Liver (tissue), 9 donors: ENCODE data around the gene MAP3K3. TPM values are rescaled to one million over a fixed set of nuclear protein-coding genes. Genes with fewer than 3 reads are reported as not detected.

Experiments
- DNase-seq: peaks from one replicate; pipeline ENCODE4 v3.0.0-alpha.2; 2017; ENCODE audit warnings: low spot score
- H3K27ac ChIP-seq, 2 donors: one replicate each; pipeline ENCODE4 v1.7.0; 2013; ENCODE audit warnings: inconsistent platforms in 2 of 2, low read length in 2 of 2, control low read depth in 1 of 2, low read depth in 1 of 2, mild to moderate bottlenecking in 1 of 2
- H3K27me3 ChIP-seq, 4 donors: one replicate each; pipeline versions ENCODE4 v1.6.1 to v1.7.0; 2013; ENCODE audit warnings: low read length in 3 of 4, inconsistent platforms in 1 of 4, mild to moderate bottlenecking in 1 of 4, moderate library complexity in 1 of 4; ENCODE audit not compliant: control insufficient read depth in 4 of 4, insufficient read depth in 4 of 4
- H3K36me3 ChIP-seq, 4 donors: one replicate each; pipeline versions ENCODE4 v1.6.1 to v1.7.0; 2013; ENCODE audit warnings: low read length in 3 of 4, mild to moderate bottlenecking in 3 of 4, low read depth in 1 of 4, moderate library complexity in 1 of 4; ENCODE audit not compliant: control insufficient read depth in 4 of 4, insufficient read depth in 3 of 4
- H3K4me1 ChIP-seq, 4 donors: one replicate each; pipeline versions ENCODE4 v1.6.1 to v1.7.0; 2013; ENCODE audit warnings: low read length in 3 of 4, mild to moderate bottlenecking in 3 of 4, moderate library complexity in 1 of 4; ENCODE audit not compliant: control insufficient read depth in 4 of 4, insufficient read depth in 4 of 4
- H3K4me3 ChIP-seq, 3 donors: one replicate each; pipeline versions ENCODE4 v1.6.1 to v1.7.0; 2013; ENCODE audit warnings: low read length in 3 of 3, control low read depth in 1 of 3, low read depth in 1 of 3, mild to moderate bottlenecking in 1 of 3
- H3K9ac ChIP-seq, 2 donors: one replicate each; pipeline ENCODE4 v1.7.0; 2013; ENCODE audit warnings: low read length in 2 of 2, mild to moderate bottlenecking in 2 of 2, moderate library complexity in 2 of 2, control low read depth in 1 of 2, low read depth in 1 of 2
- H3K9me3 ChIP-seq, 4 donors: one replicate each; pipeline versions ENCODE4 v1.6.1 to v1.7.0; 2013; ENCODE audit warnings: low read length in 3 of 4; ENCODE audit not compliant: control insufficient read depth in 4 of 4
- ATF3 ChIP-seq: IDR thresholded peaks from 2 replicates; pipeline ENCODE4 v1.6.1; 2016; ENCODE audit warnings: antibody characterized with exemption
- CTCF ChIP-seq: fragments of 150-350 bp; IDR thresholded peaks from 2 replicates; pipeline ENCODE4 v1.5.1; 2017; ENCODE audit warnings: improper control_type of control experiment, low read depth, low read length; ENCODE audit not compliant: missing input control
- EGR1 ChIP-seq, 2 donors: IDR thresholded peaks; 2 replicates each; pipeline ENCODE4 v1.6.1; 2016 to 2018; ENCODE audit warnings: antibody characterized with exemption in 2 of 2, low read depth in 2 of 2
- FOXA1 ChIP-seq: IDR thresholded peaks from 2 replicates; pipeline ENCODE4 v1.6.1; 2016; ENCODE audit warnings: antibody characterized with exemption
- FOXA2 ChIP-seq: IDR thresholded peaks from 2 replicates; pipeline ENCODE4 v1.6.1; 2016; ENCODE audit warnings: antibody characterized with exemption
- GABPA ChIP-seq, 2 donors: IDR thresholded peaks in 1 of 2; conservative IDR thresholded peaks in 1 of 2; 2 replicates each; pipeline ENCODE4 v1.6.1; 2016; ENCODE audit warnings: antibody characterized with exemption in 2 of 2, mild to moderate bottlenecking in 1 of 2, moderate library complexity in 1 of 2
- HNF4A ChIP-seq, 2 donors: conservative IDR thresholded peaks; 2 replicates each; pipeline ENCODE4 v1.6.1; 2016; ENCODE audit warnings: antibody characterized with exemption in 2 of 2, mild to moderate bottlenecking in 2 of 2
- HNF4G ChIP-seq: IDR thresholded peaks from 2 replicates; pipeline ENCODE4 v1.6.1; 2016; ENCODE audit warnings: antibody characterized with exemption
- JUND ChIP-seq, 2 donors: IDR thresholded peaks; 2 replicates each; pipeline ENCODE4 v1.6.1; 2016; ENCODE audit warnings: antibody characterized with exemption in 2 of 2
- NR2F2 ChIP-seq: IDR thresholded peaks from 2 replicates; pipeline ENCODE4 v1.6.1; 2016; ENCODE audit warnings: antibody characterized with exemption
- RAD21 ChIP-seq, 2 donors: IDR thresholded peaks; 2 replicates each; pipeline ENCODE4 v1.6.1; 2016; ENCODE audit warnings: antibody characterized with exemption in 2 of 2, mild to moderate bottlenecking in 2 of 2
- RXRA ChIP-seq, 2 donors: IDR thresholded peaks; 2 replicates each; pipeline ENCODE4 v1.6.1; 2017 to 2018; ENCODE audit warnings: antibody characterized with exemption in 2 of 2, mild to moderate bottlenecking in 1 of 2
- SP1 ChIP-seq: IDR thresholded peaks from 2 replicates; pipeline ENCODE4 v1.6.1; 2018; ENCODE audit warnings: antibody characterized with exemption, mild to moderate bottlenecking
- TAF1 ChIP-seq: conservative IDR thresholded peaks from 2 replicates; pipeline ENCODE4 v1.6.1; 2016; ENCODE audit warnings: antibody characterized with exemption, mild to moderate bottlenecking
- YY1 ChIP-seq: IDR thresholded peaks from 2 replicates; pipeline ENCODE4 v1.6.1; 2016; ENCODE audit warnings: antibody characterized with exemption, mild to moderate bottlenecking
- ZBTB33 ChIP-seq: IDR thresholded peaks from 2 replicates; pipeline ENCODE4 v1.6.1; 2016; ENCODE audit warnings: antibody characterized with exemption
- WGBS: extraction: QIAGEN DNeasy Blood & Tissue Kit; methylation state at CpG from one replicate; pipeline ENCODE4 v1.1.7; 2013; 5-methylcytosine and 5-hydroxymethylcytosine counted together
- polyA plus RNA-seq, 2 donors: library from polyadenylated mRNA; stranded (reverse) in 1 of 2; unstranded in 1 of 2; fragments of 200-250 nt in 1 of 2; fragments of >200 nt in 1 of 2; fragmentation: Nextera tagmentation in 1 of 2; extraction: Ambion mirVana in 1 of 2; gene quantifications; one replicate each; pipeline versions ENCODE4 v1.2.1 to v1.2.3, GENCODE V29; 2013 to 2015
- total RNA-seq, 2 donors: library from RNA; depleted of rRNA; stranded (reverse); fragments of >200 nt; gene quantifications; one replicate each; pipeline ENCODE4 v1.2.3, GENCODE V29; 2014
- TF ChIP-seq, protein P1 (sequence below): IDR thresholded peaks from 2 replicates; pipeline ENCODE4 v1.6.1; 2016; ENCODE audit warnings: antibody characterized with exemption, mild to moderate bottlenecking
- TF ChIP-seq, protein P2 (sequence below): IDR thresholded peaks from 2 replicates; pipeline ENCODE4 v1.6.1; 2016; ENCODE audit warnings: antibody characterized with exemption
- donor health status: healthy.
- donor health status: healthy.
- donor health status: healthy.
- donor health status: healthy.
- donor health status: healthy.

The MAP3K3 gene
- total RNA-seq (10 to 100 TPM; 12.8 to 28.7 TPM), polyA plus RNA-seq (1 to 10 TPM; 3.9 to 9.1 TPM)

GRCh38 chr17:63621684-63622573, at the start of gene MAP3K3:
Gene MAP3K3 (plus strand): TSS chr17:63622417. CDS start chr17:63622760, 343 bp downstream.
- no peaks in the 10 kb centered on the region for H3K27me3 ChIP-seq
- no peak for TF ChIP-seq HNF4G
- peak; percentile 42 to 66 for TF ChIP-seq EGR1 (IDR thresholded peaks at IDR 0.05; ENCODE audit: low read depth in 2 of 2)
- TF ChIP-seq YY1, result peak; percentile 56
- peak; percentile 29 to 54 for TF ChIP-seq RXRA (IDR thresholded peaks at IDR 0.05)
- TF ChIP-seq, protein P1, sequence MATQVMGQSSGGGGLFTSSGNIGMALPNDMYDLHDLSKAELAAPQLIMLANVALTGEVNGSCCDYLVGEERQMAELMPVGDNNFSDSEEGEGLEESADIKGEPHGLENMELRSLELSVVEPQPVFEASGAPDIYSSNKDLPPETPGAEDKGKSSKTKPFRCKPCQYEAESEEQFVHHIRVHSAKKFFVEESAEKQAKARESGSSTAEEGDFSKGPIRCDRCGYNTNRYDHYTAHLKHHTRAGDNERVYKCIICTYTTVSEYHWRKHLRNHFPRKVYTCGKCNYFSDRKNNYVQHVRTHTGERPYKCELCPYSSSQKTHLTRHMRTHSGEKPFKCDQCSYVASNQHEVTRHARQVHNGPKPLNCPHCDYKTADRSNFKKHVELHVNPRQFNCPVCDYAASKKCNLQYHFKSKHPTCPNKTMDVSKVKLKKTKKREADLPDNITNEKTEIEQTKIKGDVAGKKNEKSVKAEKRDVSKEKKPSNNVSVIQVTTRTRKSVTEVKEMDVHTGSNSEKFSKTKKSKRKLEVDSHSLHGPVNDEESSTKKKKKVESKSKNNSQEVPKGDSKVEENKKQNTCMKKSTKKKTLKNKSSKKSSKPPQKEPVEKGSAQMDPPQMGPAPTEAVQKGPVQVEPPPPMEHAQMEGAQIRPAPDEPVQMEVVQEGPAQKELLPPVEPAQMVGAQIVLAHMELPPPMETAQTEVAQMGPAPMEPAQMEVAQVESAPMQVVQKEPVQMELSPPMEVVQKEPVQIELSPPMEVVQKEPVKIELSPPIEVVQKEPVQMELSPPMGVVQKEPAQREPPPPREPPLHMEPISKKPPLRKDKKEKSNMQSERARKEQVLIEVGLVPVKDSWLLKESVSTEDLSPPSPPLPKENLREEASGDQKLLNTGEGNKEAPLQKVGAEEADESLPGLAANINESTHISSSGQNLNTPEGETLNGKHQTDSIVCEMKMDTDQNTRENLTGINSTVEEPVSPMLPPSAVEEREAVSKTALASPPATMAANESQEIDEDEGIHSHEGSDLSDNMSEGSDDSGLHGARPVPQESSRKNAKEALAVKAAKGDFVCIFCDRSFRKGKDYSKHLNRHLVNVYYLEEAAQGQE, result peak; percentile 77
- TF ChIP-seq CTCF, result peak; percentile 7
- TF ChIP-seq JUND (IDR thresholded peaks at IDR 0.05), result peak in 1 of 2 donors; percentile 35
- TF ChIP-seq FOXA2, result no peak
- no peak for TF ChIP-seq NR2F2
- peak in 1 of 2 donors; percentile 69 for TF ChIP-seq GABPA (IDR thresholded peaks at IDR 0.05 in 1 of 2, conservative IDR thresholded peaks at IDR 0.05 in 1 of 2)
- TF ChIP-seq RAD21 (IDR thresholded peaks at IDR 0.05), result peak in 1 of 2 donors; percentile 21
- TF ChIP-seq SP1, result peak; percentile 96
- no peak for TF ChIP-seq ATF3
- TF ChIP-seq ZBTB33, result peak; percentile 62
- peak; percentile 84 for TF ChIP-seq TAF1
- TF ChIP-seq FOXA1, result peak; percentile 12
- TF ChIP-seq, protein P2, sequence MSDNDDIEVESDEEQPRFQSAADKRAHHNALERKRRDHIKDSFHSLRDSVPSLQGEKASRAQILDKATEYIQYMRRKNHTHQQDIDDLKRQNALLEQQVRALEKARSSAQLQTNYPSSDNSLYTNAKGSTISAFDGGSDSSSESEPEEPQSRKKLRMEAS, result peak; percentile 2
- TF ChIP-seq HNF4A (conservative IDR thresholded peaks at IDR 0.05), result peak; percentile 7 to 17
- under 1% methylated on average over 75 of the region's 75 CpGs for WGBS
- H3K4me1 ChIP-seq, result peaks cover 2 to 31% (median 16%) of the 10 kb centered on the region in 4 donors
- H3K9me3 ChIP-seq, result no peaks in the 10 kb centered on the region
- H3K9ac ChIP-seq, result peak within 1 kb of the TSS; percentile 53 to 92
- peak; percentile 91 for DNase-seq
- H3K27ac ChIP-seq, result peak within 1 kb of the TSS; percentile 59 to 86
- H3K4me3 ChIP-seq, result peak within 1 kb of the TSS; percentile 77 to 98 (median 92)
- H3K36me3 ChIP-seq, result no peaks in the 10 kb centered on the region
